Neural progenitor cell (in vitro differentiated cells): ENCODE measurements around the gene FRS3. TPM values are rescaled to one million over a fixed set of nuclear protein-coding genes. Genes with fewer than 3 reads are reported as not detected.

Experiments
- DNase-seq: peaks from one replicate; pipeline ENCODE4 v3.0.0-alpha.2; 2016; ENCODE audit warnings: low spot score
- H2AFZ ChIP-seq: fragments of 200-600 bp; sonication (generic); replicated peaks from 2 replicates; pipeline ENCODE4 v1.6.1; 2016; ENCODE audit warnings: antibody characterized with exemption
- H3F3A ChIP-seq: fragments of 200-600 bp; sonication (generic); 2 replicates; pipeline ENCODE4 v1.6.1; 2016; ENCODE audit warnings: antibody characterized with exemption, low read depth
- H3K27ac ChIP-seq: fragments of 200-600 bp; sonication (generic); 2 replicates; pipeline ENCODE4 v1.5.1; 2016; ENCODE audit warnings: mild to moderate bottlenecking
- H3K27me3 ChIP-seq: fragments of 200-600 bp; sonication (generic); 2 replicates; pipeline ENCODE4 v1.6.1; 2016; ENCODE audit warnings: mild to moderate bottlenecking, moderate library complexity
- H3K36me3 ChIP-seq: fragments of 200-600 bp; sonication (generic); 2 replicates; pipeline ENCODE4 v1.5.1; 2016
- H3K4me1 ChIP-seq: fragments of 200-600 bp; sonication (generic); 2 replicates; pipeline ENCODE4 v1.6.1; 2016; ENCODE audit warnings: mixed run types
- H3K4me2 ChIP-seq: fragments of 200-600 bp; sonication (generic); 2 replicates; pipeline ENCODE4 v1.6.1; 2016
- H3K4me3 ChIP-seq: fragments of 200-600 bp; sonication (generic); 2 replicates; pipeline ENCODE4 v1.5.1; 2016
- H3K79me2 ChIP-seq: fragments of 200-600 bp; sonication (generic); 2 replicates; pipeline ENCODE4 v1.6.1; 2016; ENCODE audit warnings: low read depth
- H3K9ac ChIP-seq: fragments of 200-600 bp; sonication (generic); 2 replicates; pipeline ENCODE4 v1.6.1; 2016
- H3K9me3 ChIP-seq: fragments of 200-600 bp; sonication (generic); 2 replicates; pipeline ENCODE4 v1.5.1; 2016; ENCODE audit warnings: low read depth
- H4K20me1 ChIP-seq: fragments of 200-600 bp; sonication (generic); 2 replicates; pipeline ENCODE4 v1.6.1; 2016; ENCODE audit warnings: low read depth
- H3K27ac Mint-ChIP-seq: 3 replicates; pipeline ENCODE4 v1.8.0; 2021; ENCODE audit warnings: mixed read lengths
- H3K27me3 Mint-ChIP-seq: 2 replicates; pipeline ENCODE4 v1.8.0; 2022; ENCODE audit warnings: low read depth, mild to moderate bottlenecking, inconsistent platforms, moderate library complexity, mixed read lengths; ENCODE audit not compliant: insufficient read depth
- H3K36me3 Mint-ChIP-seq: 3 replicates; pipeline ENCODE4 v1.8.0; 2021; ENCODE audit warnings: mixed read lengths
- H3K4me1 Mint-ChIP-seq: 3 replicates; pipeline ENCODE4 v1.8.0; 2021; ENCODE audit warnings: mixed read lengths
- H3K4me3 Mint-ChIP-seq: 3 replicates; pipeline ENCODE4 v1.8.0; 2021; ENCODE audit warnings: mild to moderate bottlenecking, moderate library complexity, mixed read lengths
- H3K9me3 Mint-ChIP-seq: 3 replicates; pipeline ENCODE4 v1.8.0; 2020; ENCODE audit warnings: mixed read lengths
- CTCF ChIP-seq: fragments of 200-600 bp; sonication (generic); IDR thresholded peaks from 2 replicates; pipeline ENCODE4 v1.5.1; 2017; ENCODE audit warnings: antibody characterized with exemption, mild to moderate bottlenecking
- EZH2 ChIP-seq: fragments of 200-600 bp; sonication (generic); IDR thresholded peaks from 2 replicates; pipeline ENCODE4 v1.6.1; 2017; ENCODE audit warnings: antibody characterized with exemption, mild to moderate bottlenecking, moderate library complexity
- EZH2phosphoT487 ChIP-seq: fragments of 200-600 bp; sonication (generic); IDR thresholded peaks from 2 replicates; pipeline ENCODE4 v1.6.1; 2017; ENCODE audit warnings: antibody characterized with exemption
- total RNA-seq: library from RNA; depleted of rRNA; stranded (reverse); fragments of >200 nt; gene quantifications from 2 replicates; pipeline ENCODE4 v1.2.3, GENCODE V29; 2015; ENCODE audit warnings: low replicate concordance

Gene FRS3
- total RNA-seq, 1 donor from 2014 or later = 1.9 TPM

- no peaks in the 10 kb centered on the region for H4K20me1 ChIP-seq
- no peaks in the 10 kb centered on the region for H3K79me2 ChIP-seq
- H3K9me3 ChIP-seq = no peaks in the 10 kb centered on the region
- H3K4me3 ChIP-seq = no peak overlapping the region
- no peak overlapping the region for H3K27ac ChIP-seq
- H3F3A ChIP-seq = no peaks in the 10 kb centered on the region
- Mint-ChIP-seq H3K27me3 (peaks cover 10% of the 10 kb centered on the region), H3K4me1 (no peaks in the 10 kb centered on the region), H3K4me3 (no peak overlapping the region), H3K27ac (peak overlapping the region; percentile 29), H3K36me3 (no peaks in the 10 kb centered on the region), H3K9me3 (no peaks in the 10 kb centered on the region)
- no peak for DNase-seq
- no peak overlapping the region for H2AFZ ChIP-seq
- no peaks in the 10 kb centered on the region for H3K4me1 ChIP-seq
- no peak overlapping the region for H3K4me2 ChIP-seq
- TF ChIP-seq EZH2 (no peak), EZH2phosphoT487 (no peak), CTCF (no peak)
- no peaks in the 10 kb centered on the region for H3K36me3 ChIP-seq
- no peaks in the 10 kb centered on the region for H3K27me3 ChIP-seq
- H3K9ac ChIP-seq = no peak overlapping the region
These were observed 21.1 kb downstream of the FRS3 start for GRCh38 chr6:41758641-41759035.

GRCh38 chr6:41757931-41758640 lies 21.6 kb downstream of the FRS3 start:
- no peak for TF ChIP-seq EZH2
- no peaks in the 10 kb centered on the region for H3K4me1 Mint-ChIP-seq
- no peak overlapping the region for H3K4me3 Mint-ChIP-seq
- DNase-seq = no peak
- peak overlapping the region; percentile 64 for H3K27ac Mint-ChIP-seq
- no peaks in the 10 kb centered on the region for H3K36me3 Mint-ChIP-seq
- no peaks in the 10 kb centered on the region for H3K79me2 ChIP-seq
- no peak overlapping the region for H2AFZ ChIP-seq
- no peaks in the 10 kb centered on the region for H3K9me3 Mint-ChIP-seq
- H3K4me2 ChIP-seq = no peak overlapping the region
- peaks cover 10% of the 10 kb centered on the region for H3K27me3 Mint-ChIP-seq
- H3K4me3 ChIP-seq = no peak overlapping the region
- H3F3A ChIP-seq = no peaks in the 10 kb centered on the region
- no peaks in the 10 kb centered on the region for H3K9me3 ChIP-seq
- no peak overlapping the region for H3K27ac ChIP-seq
- no peaks in the 10 kb centered on the region for H3K4me1 ChIP-seq
- no peaks in the 10 kb centered on the region for H3K36me3 ChIP-seq
- no peaks in the 10 kb centered on the region for H4K20me1 ChIP-seq
- no peaks in the 10 kb centered on the region for H3K27me3 ChIP-seq
- H3K9ac ChIP-seq = no peak overlapping the region

- H3K4me1 Mint-ChIP-seq = no peaks in the 10 kb centered on the region
- no peak overlapping the region for H2AFZ ChIP-seq
- H3K4me1 ChIP-seq = no peaks in the 10 kb centered on the region
These were observed 22.4 kb downstream of the FRS3 start for GRCh38 chr6:41757271-41757670.

More at GRCh38 chr6:41757271-41757670, 22.4 kb downstream of the FRS3 start:
- Histone ChIP-seq H3K9me3 (no peaks in the 10 kb centered on the region), H3K36me3 (no peaks in the 10 kb centered on the region), H3K4me2 (no peak overlapping the region), H3K27me3 (no peaks in the 10 kb centered on the region), H3K79me2 (no peaks in the 10 kb centered on the region), H3K4me3 (no peak overlapping the region), H4K20me1 (no peaks in the 10 kb centered on the region), H3K9ac (no peak overlapping the region), H3K27ac (no peak overlapping the region), H3F3A (no peaks in the 10 kb centered on the region)
- no peak overlapping the region for H3K27ac Mint-ChIP-seq
- no peak for DNase-seq
- peaks cover 10% of the 10 kb centered on the region for H3K27me3 Mint-ChIP-seq
- no peaks in the 10 kb centered on the region for H3K36me3 Mint-ChIP-seq
- no peak overlapping the region for H3K4me3 Mint-ChIP-seq
- H3K9me3 Mint-ChIP-seq = no peaks in the 10 kb centered on the region
- TF ChIP-seq EZH2 = no peak
- no peak for TF ChIP-seq CTCF
- no peak for TF ChIP-seq EZH2phosphoT487
